HG02642 (cell line): ENCODE measurements around the gene SDHAF3.
"Not testable (repeated sequence)": the region's sequence is repeated elsewhere in the genome, so short reads cannot be mapped to it uniquely, and the experiment has no call there.

Experiments used
- ATAC-seq: cut with Tn5 transposase; IDR thresholded peaks from one replicate; pipeline ENCODE4 v1.9.1; 2021; ENCODE audit warnings: mild to moderate bottlenecking; ENCODE audit not compliant: unreplicated experiment, poor library complexity

The SDHAF3 gene

GRCh38 chr7:97120713-97121457 lies 3.4 kb downstream of the SDHAF3 start:
- no peak for ATAC-seq

- not testable (repeated sequence) for ATAC-seq
Measured at GRCh38 chr7:97123115-97123514, 5.6 kb downstream of the SDHAF3 start.

- ATAC-seq: no peak
Measured at GRCh38 chr7:97126483-97127171, 9.1 kb downstream of the SDHAF3 start.

- no peak for ATAC-seq
Measured at GRCh38 chr7:97128736-97129135, 11.2 kb downstream of the SDHAF3 start.

GRCh38 chr7:97130417-97131139 lies 13.1 kb downstream of the SDHAF3 start:
- no peak for ATAC-seq

- no peak for ATAC-seq
Measured at GRCh38 chr7:97133159-97133558, 15.7 kb downstream of the SDHAF3 start.

GRCh38 chr7:97138830-97139229 lies 21.3 kb downstream of the SDHAF3 start:
- no peak for ATAC-seq

- no peak for ATAC-seq
Measured at GRCh38 chr7:97145068-97145467, 27.6 kb downstream of the SDHAF3 start.

GRCh38 chr7:97149843-97150242 lies 32.3 kb downstream of the SDHAF3 start:
- no peak for ATAC-seq

GRCh38 chr7:97155897-97156418 lies 38.5 kb downstream of the SDHAF3 start:
- ATAC-seq: no peak

GRCh38 chr7:97159984-97160383 lies 42.5 kb downstream of the SDHAF3 start:
- not testable (repeated sequence) for ATAC-seq

- ATAC-seq: not testable (repeated sequence)
Measured at GRCh38 chr7:97161609-97162008, 44.1 kb downstream of the SDHAF3 start.

- ATAC-seq: no peak
Measured at GRCh38 chr7:97166308-97166707, 48.8 kb downstream of the SDHAF3 start.

GRCh38 chr7:97167176-97167575 lies 49.7 kb downstream of the SDHAF3 start:
- ATAC-seq: no peak

GRCh38 chr7:97167749-97168148 lies 50.3 kb downstream of the SDHAF3 start:
- no peak for ATAC-seq

- ATAC-seq: no peak
Measured at GRCh38 chr7:97174303-97174702, 56.8 kb downstream of the SDHAF3 start.

- peak; percentile 83 for ATAC-seq
Measured at GRCh38 chr7:97179454-97180104, 62.1 kb downstream of the SDHAF3 start.

- ATAC-seq: no peak
Measured at GRCh38 chr7:97187067-97187466, 69.6 kb downstream of the SDHAF3 start.

GRCh38 chr7:97196174-97196573 lies 78.7 kb downstream of the SDHAF3 start:
- ATAC-seq: not testable (repeated sequence)

- no peak for ATAC-seq
Measured at GRCh38 chr7:97198596-97198995, 81.1 kb downstream of the SDHAF3 start.
